ENCODE results near the gene KCTD19.

The KCTD19 gene

DNA sequence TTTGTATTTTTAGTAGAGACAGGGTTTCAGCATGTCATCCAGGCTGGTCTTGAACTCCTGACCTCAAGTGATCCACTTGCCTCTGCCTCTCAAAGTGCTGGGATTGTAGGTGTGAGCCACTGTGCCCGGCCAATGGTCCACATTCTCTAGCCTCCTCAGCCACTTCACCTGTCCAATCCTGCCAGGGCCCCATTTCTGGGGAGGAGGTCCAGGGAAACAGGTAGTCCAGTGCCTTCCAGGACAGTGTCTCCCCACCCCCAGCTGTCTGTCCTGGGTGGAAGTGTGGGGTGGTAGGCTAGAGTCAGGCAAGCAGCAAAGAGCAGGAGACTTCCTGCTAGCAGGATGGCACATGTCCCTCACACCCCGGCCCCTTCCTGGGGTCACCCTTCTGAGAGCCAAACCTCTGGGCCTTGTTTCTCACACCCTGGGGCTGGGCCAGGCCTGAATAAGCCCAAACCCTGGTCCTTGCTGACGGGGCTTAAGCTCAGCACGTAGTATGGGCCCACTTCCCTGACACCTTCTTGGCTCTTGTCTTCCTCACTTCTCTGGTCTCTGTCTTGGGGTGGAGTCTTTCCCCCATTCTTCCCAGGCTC is 84.3 kb downstream of the KCTD19 start:
- H3K4me3 ChIP-seq (ENCODE audit: low read length), result no peak overlapping the region
- no peaks in the 10 kb centered on the region for H4K20me1 ChIP-seq (ENCODE audit: insufficient read depth, low read length)
- no peak overlapping the region for H3K27ac ChIP-seq (ENCODE audit: low read length)
- H3K36me3 ChIP-seq (replicated peaks; ENCODE audit: insufficient read depth, low read length), result no peaks in the 10 kb centered on the region
- no peaks in the 10 kb centered on the region for H3K9me2 ChIP-seq (replicated peaks; ENCODE audit: insufficient read depth, low read length)
- H3K27me3 ChIP-seq (replicated peaks; ENCODE audit: insufficient read depth, low read length), result no peaks in the 10 kb centered on the region
- DNase-seq, result no peak
- H2AFZ ChIP-seq (ENCODE audit: low read length), result no peak overlapping the region
- H3K9ac ChIP-seq (ENCODE audit: low read length), result no peak overlapping the region
- peaks cover 63% of the 10 kb centered on the region for H3K79me2 ChIP-seq (ENCODE audit: low read length)
- H3F3A ChIP-seq (ENCODE audit: insufficient read depth, low read length), result peaks cover 36% of the 10 kb centered on the region
- TF ChIP-seq EZH2phosphoT487 (IDR thresholded peaks at IDR 0.05; ENCODE audit: low read length) (no peak), EZH2 (optimal IDR thresholded peaks at IDR 0.05; ENCODE audit: low read depth, low read length) (no peak)
- TF ChIP-seq, protein P1, sequence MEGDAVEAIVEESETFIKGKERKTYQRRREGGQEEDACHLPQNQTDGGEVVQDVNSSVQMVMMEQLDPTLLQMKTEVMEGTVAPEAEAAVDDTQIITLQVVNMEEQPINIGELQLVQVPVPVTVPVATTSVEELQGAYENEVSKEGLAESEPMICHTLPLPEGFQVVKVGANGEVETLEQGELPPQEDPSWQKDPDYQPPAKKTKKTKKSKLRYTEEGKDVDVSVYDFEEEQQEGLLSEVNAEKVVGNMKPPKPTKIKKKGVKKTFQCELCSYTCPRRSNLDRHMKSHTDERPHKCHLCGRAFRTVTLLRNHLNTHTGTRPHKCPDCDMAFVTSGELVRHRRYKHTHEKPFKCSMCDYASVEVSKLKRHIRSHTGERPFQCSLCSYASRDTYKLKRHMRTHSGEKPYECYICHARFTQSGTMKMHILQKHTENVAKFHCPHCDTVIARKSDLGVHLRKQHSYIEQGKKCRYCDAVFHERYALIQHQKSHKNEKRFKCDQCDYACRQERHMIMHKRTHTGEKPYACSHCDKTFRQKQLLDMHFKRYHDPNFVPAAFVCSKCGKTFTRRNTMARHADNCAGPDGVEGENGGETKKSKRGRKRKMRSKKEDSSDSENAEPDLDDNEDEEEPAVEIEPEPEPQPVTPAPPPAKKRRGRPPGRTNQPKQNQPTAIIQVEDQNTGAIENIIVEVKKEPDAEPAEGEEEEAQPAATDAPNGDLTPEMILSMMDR (IDR thresholded peaks at IDR 0.05; ENCODE audit: low read length), result no peak
- H3K9me3 ChIP-seq (replicated peaks; ENCODE audit: insufficient read depth, low read length), result no peaks in the 10 kb centered on the region
- H3K4me2 ChIP-seq (ENCODE audit: low read depth, low read length), result no peak overlapping the region
- H3K4me1 ChIP-seq (ENCODE audit: low read length), result peaks cover 22% of the 10 kb centered on the region

GRCh38 chr16:67241008-67241900 is 85.3 kb downstream of the KCTD19 start:
- TF ChIP-seq EZH2phosphoT487 (IDR thresholded peaks at IDR 0.05; ENCODE audit: low read length), result no peak
- TF ChIP-seq, protein P1 (IDR thresholded peaks at IDR 0.05; ENCODE audit: low read length), result no peak
- no peak for TF ChIP-seq EZH2 (optimal IDR thresholded peaks at IDR 0.05; ENCODE audit: low read depth, low read length)
- Histone ChIP-seq H3K36me3 (replicated peaks; ENCODE audit: insufficient read depth, low read length) (peaks cover 4% of the 10 kb centered on the region; the same call in 1 of the 2 replicates), H3K27ac (ENCODE audit: low read length) (no peak overlapping the region), H2AFZ (ENCODE audit: low read length) (no peak overlapping the region), H3K27me3 (replicated peaks; ENCODE audit: insufficient read depth, low read length) (no peaks in the 10 kb centered on the region), H3K4me2 (ENCODE audit: low read depth, low read length) (no peak overlapping the region), H3K4me3 (ENCODE audit: low read length) (no peak overlapping the region), H3K9me2 (replicated peaks; ENCODE audit: insufficient read depth, low read length) (no peaks in the 10 kb centered on the region), H3K4me1 (ENCODE audit: low read length) (peaks cover 22% of the 10 kb centered on the region), H3K79me2 (ENCODE audit: low read length) (peaks cover 63% of the 10 kb centered on the region), H3K9ac (ENCODE audit: low read length) (no peak overlapping the region), H3K9me3 (replicated peaks; ENCODE audit: insufficient read depth, low read length) (no peaks in the 10 kb centered on the region), H4K20me1 (ENCODE audit: insufficient read depth, low read length) (no peaks in the 10 kb centered on the region), H3F3A (ENCODE audit: insufficient read depth, low read length) (peaks cover 27% of the 10 kb centered on the region)
- no peak for DNase-seq

GRCh38 chr16:67240506-67240905 is 86.0 kb downstream of the KCTD19 start:
- TF ChIP-seq EZH2phosphoT487 (IDR thresholded peaks at IDR 0.05; ENCODE audit: low read length) (no peak), EZH2 (optimal IDR thresholded peaks at IDR 0.05; ENCODE audit: low read depth, low read length) (no peak)
- TF ChIP-seq, protein P1 (IDR thresholded peaks at IDR 0.05; ENCODE audit: low read length), result no peak
- Histone ChIP-seq H3F3A (ENCODE audit: insufficient read depth, low read length) (peaks cover 19% of the 10 kb centered on the region), H3K4me2 (ENCODE audit: low read depth, low read length) (no peak overlapping the region), H3K4me3 (ENCODE audit: low read length) (no peak overlapping the region), H3K79me2 (ENCODE audit: low read length) (peaks cover 60% of the 10 kb centered on the region), H3K36me3 (replicated peaks; ENCODE audit: insufficient read depth, low read length) (peaks cover 4% of the 10 kb centered on the region; the same call in 1 of the 2 replicates), H4K20me1 (ENCODE audit: insufficient read depth, low read length) (no peaks in the 10 kb centered on the region), H3K27ac (ENCODE audit: low read length) (no peak overlapping the region), H3K9me2 (replicated peaks; ENCODE audit: insufficient read depth, low read length) (no peaks in the 10 kb centered on the region), H3K4me1 (ENCODE audit: low read length) (peaks cover 22% of the 10 kb centered on the region), H3K9ac (ENCODE audit: low read length) (no peak overlapping the region), H3K9me3 (replicated peaks; ENCODE audit: insufficient read depth, low read length) (no peaks in the 10 kb centered on the region), H3K27me3 (replicated peaks; ENCODE audit: insufficient read depth, low read length) (no peaks in the 10 kb centered on the region), H2AFZ (ENCODE audit: low read length) (no peak overlapping the region)
- DNase-seq, result no peak

Measured in MM.1S (cell line).